NCI-H2171 (cell line): ENCODE results near the gene SERPINA12.

Experiments
- DNase-seq: peaks from one replicate; lab custom pipeline; 2025; lab: John Stamatoyannopoulos, UW

Gene SERPINA12

DNA sequence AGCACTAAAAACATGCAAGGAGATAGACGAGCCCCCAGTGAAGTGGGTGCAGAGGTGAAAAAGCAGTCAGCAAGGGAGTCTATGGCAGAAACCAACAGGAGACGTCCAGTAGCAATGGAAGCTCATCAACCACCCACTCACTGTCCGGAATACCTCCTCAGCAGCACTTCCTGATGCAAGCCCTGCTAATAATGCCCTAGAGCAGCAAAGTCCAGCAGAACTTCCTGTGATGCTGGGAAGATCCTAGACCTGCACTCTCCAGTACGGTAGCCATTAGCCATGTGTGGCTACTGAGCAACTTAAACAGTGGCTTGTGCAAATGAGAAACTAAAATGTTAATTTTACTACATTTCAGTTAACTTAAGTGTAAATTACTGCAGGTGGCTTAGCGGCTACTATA lies 44.2 kb downstream of the SERPINA12 start:
- no peak for DNase-seq

DNA sequence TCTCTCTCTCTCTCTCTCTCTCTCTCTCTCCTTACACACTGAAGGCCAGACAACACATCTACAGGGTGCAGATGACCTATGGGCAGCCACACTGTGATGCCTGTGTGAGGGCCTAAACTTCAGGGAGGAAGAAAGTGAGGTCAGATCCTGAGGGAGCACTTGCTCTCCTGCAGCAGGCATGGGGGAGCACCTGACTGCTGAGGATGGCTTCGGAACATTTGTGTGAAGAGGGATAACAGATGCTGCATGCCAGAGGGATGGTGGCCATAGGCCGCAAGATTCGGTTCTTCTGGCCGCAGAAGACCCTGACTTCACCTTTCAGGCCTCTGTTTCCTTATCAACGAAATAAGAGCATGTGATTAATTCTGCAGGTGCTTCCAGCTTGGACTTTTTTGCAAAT lies 45.0 kb downstream of the SERPINA12 start:
- DNase-seq: no peak

DNA sequence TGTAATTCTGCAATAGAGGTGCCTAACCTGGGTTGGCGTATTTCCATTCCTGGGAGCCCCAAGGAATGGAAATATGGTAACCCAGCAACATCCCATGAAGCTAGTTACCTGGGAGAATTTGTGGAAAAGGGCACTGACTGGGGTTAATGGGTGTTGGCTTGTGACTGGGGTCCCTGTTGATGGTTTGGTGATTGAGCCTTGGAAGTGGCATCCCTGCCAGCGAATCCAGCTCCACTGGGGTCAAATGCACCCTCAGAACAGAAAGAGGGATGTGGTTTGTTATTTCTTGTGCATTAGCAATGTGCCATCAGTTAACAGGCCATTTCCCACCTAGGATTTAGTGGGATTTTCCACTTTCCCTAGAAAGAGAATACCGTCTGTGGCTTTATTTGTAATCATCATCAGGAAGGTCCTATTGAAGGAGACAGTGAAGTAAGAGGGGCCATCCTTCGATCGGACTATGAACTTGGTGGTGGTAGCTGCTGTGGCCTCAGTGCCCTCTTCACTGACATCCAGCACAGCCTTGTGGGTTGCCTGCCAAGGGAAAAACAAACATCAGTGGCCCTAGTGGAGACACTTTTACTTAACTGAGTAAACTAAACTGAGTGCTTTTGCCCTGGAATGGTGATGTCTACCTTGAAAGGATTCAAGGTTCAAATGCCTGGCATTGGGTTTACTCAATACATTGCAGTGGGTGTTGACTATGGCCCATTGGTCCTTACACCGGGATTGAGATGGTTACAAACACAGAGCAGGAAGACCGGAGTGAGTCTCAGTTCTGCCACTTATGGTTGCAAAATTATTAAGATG lies 46.3 kb downstream of the SERPINA12 start:
- DNase-seq: no peak

DNA sequence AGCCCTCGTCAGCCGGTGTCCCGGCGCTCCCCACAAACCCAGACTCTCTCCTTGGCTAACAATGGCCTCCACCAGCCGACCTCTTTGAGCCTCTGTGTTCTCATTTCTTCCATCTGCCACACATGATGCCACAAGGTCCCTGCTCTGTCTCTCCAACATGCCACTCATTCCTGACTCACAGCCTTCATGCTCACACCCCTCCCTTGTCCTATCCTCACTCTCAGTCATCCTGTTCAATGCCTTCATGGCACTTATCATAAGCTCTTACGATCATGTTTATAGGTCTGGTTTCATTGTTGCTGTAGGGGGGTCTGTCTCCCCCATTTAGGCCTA lies 47.1 kb downstream of the SERPINA12 start:
- DNase-seq: no peak

DNA sequence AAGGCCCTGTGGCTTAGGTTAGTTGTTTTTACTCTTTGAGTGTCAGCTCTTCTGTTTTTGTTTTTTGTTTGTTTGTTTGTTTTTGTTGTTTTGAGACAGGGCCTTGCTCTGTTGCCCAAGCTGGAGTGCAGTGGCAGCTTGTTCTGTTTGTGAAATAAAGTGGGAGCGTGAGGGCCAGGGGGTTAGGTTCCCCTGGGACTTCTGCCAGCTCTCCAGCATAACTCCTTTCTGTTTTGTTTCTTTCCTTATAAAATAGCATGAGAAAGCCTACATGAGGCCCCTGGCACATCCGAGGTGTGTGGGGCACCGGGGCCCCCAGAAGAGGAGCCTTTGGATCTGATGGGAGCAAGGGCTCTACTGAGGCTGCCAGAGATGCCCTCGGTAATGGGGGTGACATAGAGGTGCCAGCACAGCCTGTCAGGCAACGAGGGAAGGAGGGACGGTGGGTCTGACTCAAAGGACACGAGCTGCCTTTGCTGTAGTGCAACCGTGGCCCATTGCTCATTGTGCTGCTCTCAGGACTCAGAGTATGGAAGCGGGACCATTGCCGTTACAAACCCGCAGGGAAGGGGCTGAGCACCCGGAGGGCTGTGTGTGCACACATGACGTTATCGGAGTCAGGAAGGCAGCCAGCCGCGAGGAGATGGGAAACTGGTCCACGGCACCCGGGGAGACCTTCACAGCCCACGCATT lies 47.6 kb downstream of the SERPINA12 start:
- DNase-seq: no peak

DNA sequence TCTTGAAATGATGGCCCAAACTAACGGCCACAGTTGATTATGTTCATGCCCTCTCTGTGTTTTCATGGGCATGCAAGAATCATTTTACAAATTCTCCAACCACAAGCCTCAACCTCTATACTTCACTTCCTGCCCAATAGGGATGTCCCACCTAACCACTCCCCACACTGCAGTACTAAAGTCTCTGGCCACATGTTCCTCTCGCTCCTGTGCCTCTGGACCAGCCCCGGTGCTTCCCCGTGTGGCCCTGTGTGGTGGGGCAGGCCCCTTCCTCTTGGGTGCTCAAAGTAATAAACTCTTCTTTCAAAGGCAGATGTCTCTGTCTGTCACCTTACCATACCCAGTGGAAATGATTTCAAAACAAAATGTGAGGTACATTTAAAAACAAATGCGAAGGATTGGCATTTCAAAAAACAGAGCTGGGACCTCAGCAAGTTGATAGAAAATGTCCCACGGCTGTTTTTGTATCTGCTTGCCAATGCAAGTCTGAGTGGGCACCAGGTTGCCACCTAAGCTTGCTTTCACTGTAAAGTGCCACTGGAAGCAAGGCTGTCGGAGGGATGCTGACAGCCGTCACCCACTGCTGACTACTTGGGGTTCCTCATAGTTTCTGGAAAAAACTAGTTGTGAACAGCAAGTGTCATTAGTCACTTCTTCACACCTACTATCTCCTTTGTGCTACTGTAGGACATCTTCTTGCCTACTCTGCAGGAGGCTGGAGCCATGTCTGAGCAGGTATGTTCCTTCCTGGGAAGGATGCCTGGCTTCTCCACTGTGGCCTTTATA lies 48.4 kb downstream of the SERPINA12 start:
- no peak for DNase-seq

DNA sequence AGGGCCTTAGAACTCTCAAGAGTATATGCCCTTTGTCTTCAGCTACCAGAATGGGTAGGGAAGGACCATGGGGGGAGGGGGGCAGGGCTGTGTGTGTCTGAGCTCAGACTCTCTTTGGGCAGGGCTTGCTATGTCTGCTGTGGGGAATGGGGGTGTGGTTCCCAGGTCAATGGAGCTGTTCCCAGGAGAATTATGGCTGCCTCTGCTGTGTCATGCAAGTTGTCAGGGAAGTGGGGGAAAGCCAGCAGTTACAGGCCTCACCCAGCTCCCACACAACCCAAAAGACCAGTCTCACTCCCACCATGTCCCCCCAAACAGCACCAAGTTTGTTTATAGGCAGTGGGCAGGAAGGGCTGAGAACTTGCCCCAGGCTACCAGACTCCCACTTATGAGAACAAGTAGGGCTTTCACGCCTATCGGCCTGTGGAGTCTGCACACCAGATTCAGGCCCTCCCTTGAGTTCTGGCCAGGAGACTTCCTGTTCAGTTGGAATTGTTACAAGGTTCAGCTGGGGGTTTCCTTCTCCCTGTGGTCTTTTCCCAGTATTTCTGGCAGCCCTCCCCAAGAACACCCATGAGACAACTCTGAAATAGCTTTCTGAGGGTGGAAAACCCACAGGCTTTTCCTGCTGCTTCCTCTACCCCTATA lies 50.6 kb downstream of the SERPINA12 start:
- no peak for DNase-seq

DNA sequence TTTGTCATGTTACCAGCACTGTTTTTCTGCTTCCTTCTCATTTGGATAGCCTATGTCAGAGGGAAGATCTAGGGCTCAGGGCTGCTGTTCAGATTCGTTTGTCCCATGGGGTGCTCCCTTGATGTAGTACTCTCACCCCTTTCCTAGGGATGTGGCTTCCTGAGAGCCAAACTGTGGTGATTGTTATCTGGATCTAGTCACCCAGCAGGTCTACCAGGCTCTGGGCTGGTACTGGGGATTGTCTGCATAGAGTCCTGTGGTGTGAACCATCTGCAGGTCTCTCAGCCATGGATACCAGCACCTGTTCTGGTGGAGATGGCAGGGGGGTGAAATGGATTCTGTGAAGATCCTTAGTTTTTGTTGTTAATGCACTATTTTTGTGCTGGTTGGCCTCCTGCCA lies 51.2 kb downstream of the SERPINA12 start:
- DNase-seq: no peak

DNA sequence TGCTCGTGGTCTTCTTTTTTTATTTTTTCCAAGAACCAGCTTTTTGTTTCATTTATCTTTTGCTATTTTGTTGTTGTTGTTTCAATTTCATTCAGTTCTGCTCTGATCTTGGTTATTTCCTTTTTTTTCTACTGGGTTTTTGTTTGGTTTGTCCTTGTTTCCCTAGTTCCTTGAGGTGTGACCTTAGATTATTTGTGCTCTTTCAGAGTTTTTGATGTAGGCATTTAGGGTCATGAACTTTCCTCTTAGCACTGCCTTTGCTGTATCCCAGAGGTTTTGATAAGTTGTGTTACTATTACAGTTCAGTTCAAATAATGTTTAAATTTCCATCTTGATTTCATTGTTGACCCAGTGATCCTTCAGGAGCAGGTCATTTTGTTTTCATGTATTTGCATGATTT lies 53.3 kb downstream of the SERPINA12 start:
- no peak for DNase-seq

DNA sequence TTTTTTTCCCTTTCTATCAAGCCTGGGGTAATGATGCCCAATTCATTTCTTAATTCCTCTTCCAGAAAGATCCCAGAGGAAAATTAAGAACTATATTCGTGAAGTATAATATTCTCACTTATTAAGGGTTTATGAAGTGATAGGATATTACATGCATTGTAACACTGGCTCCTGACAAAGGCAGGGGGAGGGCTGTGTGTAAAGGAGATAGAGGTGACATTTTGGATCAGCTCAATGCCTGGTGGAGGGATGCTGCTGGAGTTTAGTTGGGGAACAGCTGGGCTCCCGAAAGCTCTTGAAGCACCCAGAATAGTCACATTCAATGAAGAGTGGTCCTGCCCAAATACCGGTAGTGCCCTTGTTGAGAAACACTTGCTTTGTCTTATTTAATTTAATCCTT lies 57.4 kb downstream of the SERPINA12 start:
- DNase-seq: no peak

DNA sequence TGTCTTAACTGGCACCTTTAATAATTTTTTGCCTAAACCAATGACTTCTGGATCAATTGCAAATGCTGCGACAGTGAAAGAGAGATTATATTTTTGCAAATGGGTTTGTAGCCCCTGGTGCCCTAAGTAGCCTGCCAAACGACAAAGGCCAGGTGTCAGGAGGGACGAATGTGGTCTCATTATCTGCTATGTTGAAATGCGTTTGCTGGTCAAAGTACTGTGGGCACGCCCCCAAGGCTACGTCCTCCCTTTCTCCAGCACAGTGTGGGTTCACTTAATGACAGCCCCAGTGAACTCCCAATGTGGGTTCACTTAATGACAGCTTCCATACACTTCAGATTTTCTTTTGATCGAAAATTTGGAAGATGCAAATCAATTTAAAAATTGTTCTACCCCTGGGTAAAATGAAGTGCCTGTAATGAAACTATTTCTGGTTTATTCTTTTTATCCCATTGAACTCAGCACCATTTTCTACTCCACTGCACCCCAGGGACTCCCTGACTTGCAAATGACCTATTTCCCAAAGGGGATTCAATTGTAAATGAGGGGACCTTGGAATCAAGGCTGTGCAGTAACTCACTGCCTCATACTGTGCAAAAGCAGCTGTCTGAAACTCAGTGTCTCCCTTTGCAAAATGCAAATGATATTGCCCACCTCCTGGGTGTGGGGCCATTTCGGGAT lies 58.0 kb downstream of the SERPINA12 start:
- DNase-seq: no peak

DNA sequence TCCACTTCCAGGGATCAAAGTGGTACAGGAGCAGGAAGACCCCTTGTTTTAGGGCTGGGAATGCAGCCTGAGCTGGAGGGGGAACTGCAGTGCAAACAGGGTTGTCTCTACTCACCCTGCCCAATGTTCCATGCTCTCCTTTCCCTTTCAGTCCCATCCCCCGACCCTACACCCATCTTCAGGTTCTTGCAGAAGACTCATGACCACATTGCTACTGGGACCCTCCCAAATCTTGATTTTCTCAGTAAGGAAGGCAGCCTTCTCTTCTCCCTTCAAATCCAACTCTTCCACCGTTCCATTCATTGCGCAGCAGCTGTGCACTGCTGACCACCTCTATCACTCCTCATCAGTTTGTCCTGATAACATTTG lies 58.6 kb downstream of the SERPINA12 start:
- DNase-seq: no peak

DNA sequence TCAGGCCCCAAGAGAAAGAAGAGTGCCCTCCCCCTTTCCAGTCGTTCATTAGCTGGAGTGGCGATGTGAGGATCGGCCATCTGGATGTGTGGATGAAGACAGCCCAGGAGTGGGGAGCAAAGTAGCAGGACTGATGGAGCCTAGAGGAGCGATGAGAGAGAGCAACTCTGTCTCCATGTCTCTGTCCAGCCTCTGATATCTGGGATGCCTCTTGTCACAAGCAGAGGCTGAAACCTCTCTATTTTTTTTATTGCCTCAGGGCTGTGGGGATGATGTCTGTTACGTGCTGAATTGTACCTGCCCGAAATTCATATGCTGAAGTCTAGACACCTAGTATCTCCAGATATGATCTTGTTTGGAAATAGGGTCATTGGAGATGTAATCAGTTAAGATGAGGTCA lies 59.3 kb downstream of the SERPINA12 start:
- DNase-seq: no peak

DNA sequence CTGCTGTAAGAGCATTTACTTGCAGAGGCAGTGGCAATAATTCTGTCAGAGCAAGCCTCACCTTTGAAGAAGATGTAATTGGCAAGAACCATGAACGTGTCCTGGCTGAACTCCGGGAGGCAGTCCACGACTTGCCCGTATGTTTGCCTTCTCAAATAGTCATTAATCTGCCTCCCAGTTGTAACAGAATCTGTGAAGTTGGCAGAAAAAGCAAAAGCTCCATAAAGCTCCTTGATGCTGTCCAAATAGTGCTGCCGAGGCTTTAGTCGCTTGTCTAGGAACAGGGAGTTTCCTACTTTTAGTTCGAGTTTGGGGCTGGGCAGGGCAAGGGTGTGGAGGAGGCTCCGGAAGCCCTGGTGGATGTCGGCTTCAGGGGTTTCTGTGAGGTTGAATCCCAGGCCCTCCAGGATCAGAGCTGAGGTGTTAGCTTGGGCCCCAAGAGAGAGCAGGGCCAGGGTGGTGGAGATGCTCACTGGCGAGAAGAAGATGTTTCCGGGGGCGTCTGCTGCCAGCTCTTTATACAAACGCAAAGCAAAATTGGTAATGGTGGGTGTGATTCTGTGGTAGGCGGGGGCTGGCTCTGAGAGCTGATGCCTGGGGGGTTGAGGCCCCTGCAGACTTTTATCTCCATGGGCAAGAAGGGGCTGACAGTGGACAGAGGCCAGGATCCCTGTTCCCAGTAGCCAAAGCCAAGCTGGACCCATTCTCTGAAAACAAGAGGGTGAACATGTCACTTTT lies 61.0 kb downstream of the SERPINA12 start:
- DNase-seq: no peak

DNA sequence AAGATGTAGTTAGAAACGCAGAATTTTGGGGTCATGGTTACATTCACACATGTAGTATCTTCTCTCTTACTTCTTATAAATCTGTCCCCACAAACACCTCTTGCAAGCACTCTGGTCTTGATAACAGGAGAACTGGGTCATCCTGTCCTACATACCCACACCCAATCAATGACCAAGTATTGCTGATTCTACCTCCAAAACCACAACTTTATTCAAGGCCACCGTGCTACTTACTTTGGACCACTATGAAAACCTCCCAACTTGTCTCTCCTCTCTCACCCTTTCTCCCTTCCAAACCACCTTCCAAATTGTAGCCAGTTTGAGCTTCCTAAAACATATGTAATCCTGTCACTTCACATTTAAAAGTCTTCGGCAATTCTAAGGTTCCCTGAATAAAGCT lies 62.1 kb downstream of the SERPINA12 start:
- DNase-seq: no peak

DNA sequence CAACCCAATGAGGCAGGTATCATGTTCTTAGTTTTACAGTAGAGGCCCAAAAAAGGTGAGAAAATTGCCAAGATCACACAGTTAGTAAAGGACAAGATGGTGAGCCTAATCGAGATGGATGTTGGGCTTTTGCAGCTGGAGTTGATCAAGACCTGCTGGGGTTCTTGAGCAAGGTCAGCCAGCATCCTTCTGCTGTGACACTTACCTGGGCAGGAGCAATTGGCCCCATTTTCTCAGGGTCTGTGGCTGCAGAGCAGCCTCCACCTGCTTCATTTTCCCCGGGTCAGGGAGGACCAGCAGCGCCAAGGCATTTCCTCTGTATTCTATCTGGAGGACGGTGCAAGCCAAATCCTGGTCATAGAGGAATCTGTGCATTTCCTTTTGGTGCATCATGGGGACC lies 63.1 kb downstream of the SERPINA12 start:
- no peak for DNase-seq

DNA sequence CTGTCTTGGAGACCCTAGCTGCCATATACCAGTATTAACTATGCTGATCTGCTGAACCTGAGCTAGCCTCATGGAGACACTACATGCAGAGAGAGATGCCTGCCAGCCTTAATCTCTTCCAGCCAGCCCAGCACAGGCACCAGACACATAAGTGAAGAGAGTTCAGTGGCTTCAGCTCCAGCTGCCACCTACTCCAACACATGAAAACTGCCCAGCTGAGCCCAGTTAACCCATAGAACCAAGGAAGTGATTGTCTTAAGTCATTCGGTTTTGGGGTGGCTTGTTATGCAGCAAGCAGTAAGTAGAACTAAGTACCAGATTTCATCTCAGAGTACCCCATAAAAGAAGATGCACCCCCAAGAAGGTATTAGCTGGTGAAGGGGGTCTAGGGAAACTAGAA lies 64.3 kb downstream of the SERPINA12 start:
- DNase-seq: no peak

DNA sequence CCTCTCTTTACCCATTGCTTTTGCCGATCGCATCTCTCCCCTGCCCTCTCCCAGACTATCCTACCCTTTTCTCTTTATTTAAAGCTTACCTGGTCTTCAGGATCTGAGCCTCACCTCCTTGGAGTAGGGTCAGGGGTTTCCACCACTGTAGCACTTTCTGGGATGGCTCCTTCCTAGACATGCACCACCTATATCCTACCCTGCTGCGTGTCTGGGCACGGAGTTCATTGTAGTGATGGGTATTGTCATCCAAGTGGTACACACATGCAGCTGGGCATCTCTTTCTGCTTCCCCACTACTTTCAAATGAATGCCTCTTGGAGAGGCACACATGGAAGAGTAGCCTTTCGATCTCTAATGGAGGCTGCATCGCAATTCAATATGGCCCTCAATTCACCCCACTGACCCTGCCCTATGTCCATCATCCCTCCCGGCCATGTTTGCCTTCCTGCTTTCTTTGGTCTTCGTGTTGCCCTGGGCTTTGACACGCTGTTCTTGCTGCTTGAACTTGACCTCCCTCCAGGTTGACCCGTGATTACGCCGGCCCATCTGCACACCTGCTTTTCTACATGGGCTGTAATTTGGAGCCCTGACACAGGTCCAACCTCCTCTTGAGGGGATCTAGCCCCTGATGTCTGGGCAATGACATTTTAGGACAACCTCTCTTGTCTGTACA lies 67.6 kb downstream of the SERPINA12 start:
- DNase-seq: no peak

DNA sequence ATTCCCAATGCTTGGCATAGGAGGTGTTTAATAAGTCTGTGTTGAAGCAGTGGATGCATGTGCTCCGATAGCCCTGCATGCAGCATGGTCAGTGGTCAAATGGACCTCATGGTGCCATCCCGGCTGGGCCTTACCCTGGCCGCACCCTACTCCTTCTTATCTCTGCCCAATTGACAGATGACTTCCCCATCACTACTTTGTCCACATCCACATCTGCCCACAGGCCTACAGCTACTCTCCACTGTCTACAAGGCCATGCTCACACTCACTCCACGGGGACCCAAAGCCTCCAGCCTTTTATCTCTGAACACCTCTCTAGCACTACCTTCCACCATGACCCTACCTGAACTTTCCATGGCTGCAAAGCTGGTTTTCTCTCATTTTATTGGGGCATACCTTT lies 68.1 kb downstream of the SERPINA12 start:
- DNase-seq: no peak

DNA sequence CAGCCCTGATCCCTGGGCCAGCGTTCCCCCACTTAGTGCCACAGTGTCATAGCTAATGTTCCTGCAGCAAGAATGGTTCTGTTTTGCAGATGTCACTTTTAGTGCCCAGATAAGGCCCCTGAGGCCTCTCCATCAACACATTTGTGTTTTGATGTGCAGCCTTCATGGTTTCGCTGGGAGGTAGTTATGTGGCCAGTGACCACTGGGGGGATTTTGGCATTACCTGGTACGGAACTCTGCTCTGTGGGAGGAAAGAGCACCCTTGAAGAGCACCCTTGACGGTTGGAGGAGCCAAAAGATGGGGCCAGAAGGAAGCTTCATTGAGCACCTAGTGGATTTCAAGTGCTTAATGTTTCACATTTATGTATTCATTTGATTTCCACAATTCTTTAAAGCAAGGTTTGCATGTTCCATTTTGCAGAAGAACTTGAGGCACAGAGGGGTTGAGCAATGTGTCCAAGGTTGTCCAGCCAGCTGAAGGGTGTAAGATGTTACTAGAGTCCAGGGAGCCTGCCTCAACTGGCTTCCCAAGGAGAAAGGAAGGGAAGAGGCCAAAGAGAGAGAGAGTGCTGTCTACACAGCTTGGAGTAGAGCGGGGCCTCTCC lies 69.7 kb downstream of the SERPINA12 start:
- no peak for DNase-seq
